Activated naive CD4-positive, alpha-beta T cell treated with Interleukin-2 at 50 U/mL for 16 hours (primary cell): Measurements from ENCODE around the gene PRKAG2.
A peak's percentile ranks its signal among the peaks of the same experiment; 100 is the strongest.

Source experiments
- DNase-seq: peaks from one replicate; pipeline ENCODE4 v3.0.0-alpha.2; 2020

The PRKAG2 gene

GRCh38 chr7:151864081-151864480 is 12.8 kb downstream of the PRKAG2 start:
- no peak for DNase-seq

GRCh38 chr7:151863386-151864079 is 13.4 kb downstream of the PRKAG2 start:
- DNase-seq, result no peak

- no peak for DNase-seq
Observed at GRCh38 chr7:151862606-151863381, 14.1 kb downstream of the PRKAG2 start.

GRCh38 chr7:151861881-151862280 is 15.0 kb downstream of the PRKAG2 start:
- DNase-seq, result no peak

- DNase-seq, result no peak
Observed at GRCh38 chr7:151860771-151861170, 16.1 kb downstream of the PRKAG2 start.

- DNase-seq, result no peak
Observed at GRCh38 chr7:151859948-151860685, 16.8 kb downstream of the PRKAG2 start.

GRCh38 chr7:151859111-151859947 is 17.6 kb downstream of the PRKAG2 start:
- DNase-seq, result no peak

GRCh38 chr7:151858456-151858855 is 18.5 kb downstream of the PRKAG2 start:
- no peak for DNase-seq

- no peak for DNase-seq
Observed at GRCh38 chr7:151857866-151858450, 19.0 kb downstream of the PRKAG2 start.

- no peak for DNase-seq
Observed at GRCh38 chr7:151857412-151857811, 19.5 kb downstream of the PRKAG2 start.

- no peak for DNase-seq
Observed at GRCh38 chr7:151856516-151856915, 20.4 kb downstream of the PRKAG2 start.

- no peak for DNase-seq
Observed at GRCh38 chr7:151856098-151856497, 20.8 kb downstream of the PRKAG2 start.

- no peak for DNase-seq
Observed at GRCh38 chr7:151854720-151855071, 22.2 kb downstream of the PRKAG2 start.

GRCh38 chr7:151853896-151854719 is 22.8 kb downstream of the PRKAG2 start:
- no peak for DNase-seq

GRCh38 chr7:151852486-151853396 is 24.2 kb downstream of the PRKAG2 start:
- DNase-seq, result no peak

GRCh38 chr7:151851782-151852181 is 25.1 kb downstream of the PRKAG2 start:
- no peak for DNase-seq

GRCh38 chr7:151851145-151851751 is 25.7 kb downstream of the PRKAG2 start:
- DNase-seq, result peak; percentile 26

GRCh38 chr7:151850491-151851124 is 26.3 kb downstream of the PRKAG2 start:
- no peak for DNase-seq

- no peak for DNase-seq
Observed at GRCh38 chr7:151849879-151850260, 27.0 kb downstream of the PRKAG2 start.
